ENCODE measurements around the gene NPTXR.

Gene NPTXR

GRCh38 chr22:38865201-38866023 is 21.6 kb upstream of the NPTXR start:
- H3K4me2 ChIP-seq (ENCODE audit: low read length) = no peak overlapping the region
- H3K27me3 ChIP-seq (ENCODE audit: insufficient read depth, low read length) = no peaks in the 10 kb centered on the region
- H2AFZ ChIP-seq (ENCODE audit: insufficient read depth, low read length, poor library complexity) = no peak overlapping the region
- H3K4me1 ChIP-seq (ENCODE audit: control insufficient read depth in 1 of 2, insufficient read depth in 2 of 2, low read length in 2 of 2) = no peaks in the 10 kb centered on the region
- no peaks in the 10 kb centered on the region for H3K79me2 ChIP-seq (ENCODE audit: control insufficient read depth, insufficient read depth, low read length, poor library complexity)
- H3K27ac ChIP-seq (ENCODE audit: low read depth, low read length) = no peak overlapping the region
- peaks cover 4 to 11% of the 10 kb centered on the region in 2 experiments for H3K36me3 ChIP-seq (ENCODE audit: control insufficient read depth in 1 of 2, insufficient read depth in 2 of 2, low read length in 2 of 2)
- no peak overlapping the region for H4K91ac ChIP-seq (ENCODE audit: low read depth, low read length)
- H2BK120ac ChIP-seq (ENCODE audit: insufficient read depth, low read length, poor library complexity) = no peak overlapping the region
- H3K4me3 ChIP-seq (ENCODE audit: low read depth, low read length) = no peak overlapping the region
- WGBS (ENCODE audit: extremely low coverage, insufficient coverage, insufficient read length) = no CpG with 5 or more reads among the region's 20 CpGs
- no peak overlapping the region for H2BK5ac ChIP-seq (ENCODE audit: low read depth, low read length, poor library complexity)
- H3K18ac ChIP-seq (ENCODE audit: low read length) = no peak overlapping the region
- H2AK5ac ChIP-seq (ENCODE audit: low read length) = no peak overlapping the region
- DNase-seq = no peak
- H2BK12ac ChIP-seq (ENCODE audit: low read length) = no peak overlapping the region
- H3K14ac ChIP-seq (ENCODE audit: low read length) = no peak overlapping the region
- H3K4ac ChIP-seq (ENCODE audit: low read depth, low read length) = no peak overlapping the region
- H3K9ac ChIP-seq (ENCODE audit: low read length) = no peak overlapping the region
- no peak overlapping the region for H3K23ac ChIP-seq (ENCODE audit: low read length)
- H4K8ac ChIP-seq (ENCODE audit: low read depth, low read length) = no peak overlapping the region
- peaks cover 2% of the 10 kb centered on the region for H3K9me3 ChIP-seq (ENCODE audit: insufficient read depth, low read depth, low read length)
- no peaks in the 10 kb centered on the region for H3K79me1 ChIP-seq (ENCODE audit: low read length)
- no peak overlapping the region for H4K12ac ChIP-seq (ENCODE audit: low read depth, low read length)

GRCh38 chr22:38864361-38865191 is 20.7 kb upstream of the NPTXR start:
- H3K27ac ChIP-seq (ENCODE audit: low read depth, low read length) = no peak overlapping the region
- no CpG with 5 or more reads among the region's 24 CpGs for WGBS (ENCODE audit: extremely low coverage, insufficient coverage, insufficient read length)
- no peak overlapping the region for H3K9ac ChIP-seq (ENCODE audit: low read length)
- no peak for DNase-seq
- H3K9me3 ChIP-seq (ENCODE audit: insufficient read depth, low read depth, low read length) = peaks cover 2% of the 10 kb centered on the region
- H4K8ac ChIP-seq (ENCODE audit: low read depth, low read length) = no peak overlapping the region
- H2AFZ ChIP-seq (ENCODE audit: insufficient read depth, low read length, poor library complexity) = no peak overlapping the region
- no peak overlapping the region for H3K23ac ChIP-seq (ENCODE audit: low read length)
- no peak overlapping the region for H3K18ac ChIP-seq (ENCODE audit: low read length)
- no peaks in the 10 kb centered on the region for H3K79me2 ChIP-seq (ENCODE audit: control insufficient read depth, insufficient read depth, low read length, poor library complexity)
- H3K79me1 ChIP-seq (ENCODE audit: low read length) = no peaks in the 10 kb centered on the region
- H2BK5ac ChIP-seq (ENCODE audit: low read depth, low read length, poor library complexity) = no peak overlapping the region
- no peak overlapping the region for H2BK120ac ChIP-seq (ENCODE audit: insufficient read depth, low read length, poor library complexity)
- H2BK12ac ChIP-seq (ENCODE audit: low read length) = no peak overlapping the region
- H3K36me3 ChIP-seq (ENCODE audit: control insufficient read depth in 1 of 2, insufficient read depth in 2 of 2, low read length in 2 of 2) = peaks cover 4 to 7% of the 10 kb centered on the region in 2 experiments
- no peak overlapping the region for H3K4ac ChIP-seq (ENCODE audit: low read depth, low read length)
- H4K12ac ChIP-seq (ENCODE audit: low read depth, low read length) = no peak overlapping the region
- no peaks in the 10 kb centered on the region for H3K4me1 ChIP-seq (ENCODE audit: control insufficient read depth in 1 of 2, insufficient read depth in 2 of 2, low read length in 2 of 2)
- no peak overlapping the region for H4K91ac ChIP-seq (ENCODE audit: low read depth, low read length)
- no peak overlapping the region for H3K4me3 ChIP-seq (ENCODE audit: low read depth, low read length)
- no peak overlapping the region for H3K4me2 ChIP-seq (ENCODE audit: low read length)
- no peaks in the 10 kb centered on the region for H3K27me3 ChIP-seq (ENCODE audit: insufficient read depth, low read length)
- H3K14ac ChIP-seq (ENCODE audit: low read length) = no peak overlapping the region
- no peak overlapping the region for H2AK5ac ChIP-seq (ENCODE audit: low read length)

DNA sequence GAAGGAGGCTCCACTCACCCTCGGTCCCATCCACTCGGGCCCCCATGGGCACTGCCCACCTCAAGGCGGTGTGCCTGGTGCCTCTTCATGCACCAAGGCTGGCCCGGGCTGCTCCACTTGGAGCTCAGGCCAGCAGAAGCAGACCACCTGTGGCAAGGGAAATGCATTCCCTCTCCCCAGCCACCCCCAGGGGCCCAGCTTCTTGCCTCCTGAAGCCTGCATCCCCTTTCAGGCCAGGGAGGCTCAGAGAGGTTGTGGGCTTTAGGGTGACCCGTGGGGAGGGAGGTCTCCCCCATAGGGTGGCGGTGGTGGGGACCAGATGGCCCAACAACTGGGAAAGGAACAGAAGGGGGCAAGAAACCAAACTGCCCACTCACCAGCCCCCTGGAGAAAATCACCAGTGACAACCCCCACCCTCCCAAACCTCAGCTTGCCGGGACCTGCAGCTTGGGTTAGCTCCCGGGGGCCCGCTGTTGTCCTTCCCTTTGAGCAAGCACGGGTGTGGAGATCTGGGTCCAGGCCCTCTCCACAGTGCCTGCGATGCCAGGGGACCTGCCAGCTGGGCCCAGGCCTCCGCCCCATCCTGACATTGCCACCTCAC is 19.8 kb upstream of the NPTXR start:
- Histone ChIP-seq H4K8ac (ENCODE audit: low read depth, low read length) (no peak overlapping the region), H4K12ac (ENCODE audit: low read depth, low read length) (no peak overlapping the region), H2BK5ac (ENCODE audit: low read depth, low read length, poor library complexity) (no peak overlapping the region), H3K4me3 (ENCODE audit: low read depth, low read length) (no peak overlapping the region), H3K4ac (ENCODE audit: low read depth, low read length) (no peak overlapping the region), H3K27ac (ENCODE audit: low read depth, low read length) (no peak overlapping the region), H2AFZ (ENCODE audit: insufficient read depth, low read length, poor library complexity) (no peak overlapping the region), H3K36me3 (ENCODE audit: control insufficient read depth in 1 of 2, insufficient read depth in 2 of 2, low read length in 2 of 2) (peaks cover 4 to 6% of the 10 kb centered on the region in 2 experiments), H2BK12ac (ENCODE audit: low read length) (no peak overlapping the region), H3K4me1 (ENCODE audit: control insufficient read depth in 1 of 2, insufficient read depth in 2 of 2, low read length in 2 of 2) (no peaks in the 10 kb centered on the region), H3K23ac (ENCODE audit: low read length) (no peak overlapping the region), H3K9ac (ENCODE audit: low read length) (no peak overlapping the region), H3K18ac (ENCODE audit: low read length) (no peak overlapping the region), H3K79me2 (ENCODE audit: control insufficient read depth, insufficient read depth, low read length, poor library complexity) (no peaks in the 10 kb centered on the region), H3K79me1 (ENCODE audit: low read length) (no peaks in the 10 kb centered on the region), H2AK5ac (ENCODE audit: low read length) (no peak overlapping the region), H3K27me3 (ENCODE audit: insufficient read depth, low read length) (no peaks in the 10 kb centered on the region), H3K9me3 (ENCODE audit: insufficient read depth, low read depth, low read length) (peaks cover 2% of the 10 kb centered on the region), H2BK120ac (ENCODE audit: insufficient read depth, low read length, poor library complexity) (no peak overlapping the region), H3K14ac (ENCODE audit: low read length) (no peak overlapping the region), H4K91ac (ENCODE audit: low read depth, low read length) (no peak overlapping the region), H3K4me2 (ENCODE audit: low read length) (no peak overlapping the region)
- no peak for DNase-seq
- WGBS (ENCODE audit: extremely low coverage, insufficient coverage, insufficient read length) = no CpG with 5 or more reads among the region's 12 CpGs

- DNase-seq = no peak
- Histone ChIP-seq H3K14ac (ENCODE audit: low read length) (no peak overlapping the region), H3K23ac (ENCODE audit: low read length) (no peak overlapping the region), H2BK12ac (ENCODE audit: low read length) (no peak overlapping the region), H3K9ac (ENCODE audit: low read length) (no peak overlapping the region), H4K12ac (ENCODE audit: low read depth, low read length) (no peak overlapping the region), H3K4me2 (ENCODE audit: low read length) (no peak overlapping the region), H3K79me2 (ENCODE audit: control insufficient read depth, insufficient read depth, low read length, poor library complexity) (no peaks in the 10 kb centered on the region), H3K9me3 (ENCODE audit: insufficient read depth, low read depth, low read length) (peaks cover 2% of the 10 kb centered on the region), H2AFZ (ENCODE audit: insufficient read depth, low read length, poor library complexity) (no peak overlapping the region), H3K27me3 (ENCODE audit: insufficient read depth, low read length) (no peaks in the 10 kb centered on the region), H4K91ac (ENCODE audit: low read depth, low read length) (no peak overlapping the region), H2BK120ac (ENCODE audit: insufficient read depth, low read length, poor library complexity) (no peak overlapping the region), H3K4me3 (ENCODE audit: low read depth, low read length) (no peak overlapping the region), H4K8ac (ENCODE audit: low read depth, low read length) (no peak overlapping the region), H2AK5ac (ENCODE audit: low read length) (no peak overlapping the region), H2BK5ac (ENCODE audit: low read depth, low read length, poor library complexity) (no peak overlapping the region), H3K27ac (ENCODE audit: low read depth, low read length) (no peak overlapping the region), H3K79me1 (ENCODE audit: low read length) (no peaks in the 10 kb centered on the region), H3K18ac (ENCODE audit: low read length) (no peak overlapping the region), H3K4ac (ENCODE audit: low read depth, low read length) (no peak overlapping the region), H3K4me1 (ENCODE audit: control insufficient read depth in 1 of 2, insufficient read depth in 2 of 2, low read length in 2 of 2) (no peaks in the 10 kb centered on the region), H3K36me3 (ENCODE audit: control insufficient read depth in 1 of 2, insufficient read depth in 2 of 2, low read length in 2 of 2) (peaks cover 4 to 6% of the 10 kb centered on the region in 2 experiments)
- WGBS (ENCODE audit: extremely low coverage, insufficient coverage, insufficient read length) = no CpG with 5 or more reads among the region's 14 CpGs
Observed at GRCh38 chr22:38862375-38863329, 18.8 kb upstream of the NPTXR start.

Data from trophoblast cell (in vitro differentiated cells and primary cell).